Vagina (tissue), 2 donors: ENCODE data around the gene MARCHF5.

Experiments used
- POLR2AphosphoS5 ChIP-seq, 2 donors: sonication (generic); formaldehyde crosslinking; IDR thresholded peaks; one replicate each; pipeline ENCODE4 v1.9.0; 2017; ENCODE audit warnings: antibody characterized with exemption in 2 of 2, mild to moderate bottlenecking in 2 of 2, low read depth in 1 of 2; ENCODE audit not compliant: insufficient read depth in 1 of 2
- TF ChIP-seq, protein P1 (sequence below), 3 experiments: fragments of 450-650 bp in 2 of 3; fragments of 200-600 bp in 1 of 3; sonication (generic) in 1 of 3; IDR thresholded peaks; one replicate each; pipeline ENCODE4 v1.5.1; 2017 to 2019; ENCODE audit warnings: antibody characterized with exemption in 3 of 3, mild to moderate bottlenecking in 2 of 3, moderate library complexity in 2 of 3

DNA sequence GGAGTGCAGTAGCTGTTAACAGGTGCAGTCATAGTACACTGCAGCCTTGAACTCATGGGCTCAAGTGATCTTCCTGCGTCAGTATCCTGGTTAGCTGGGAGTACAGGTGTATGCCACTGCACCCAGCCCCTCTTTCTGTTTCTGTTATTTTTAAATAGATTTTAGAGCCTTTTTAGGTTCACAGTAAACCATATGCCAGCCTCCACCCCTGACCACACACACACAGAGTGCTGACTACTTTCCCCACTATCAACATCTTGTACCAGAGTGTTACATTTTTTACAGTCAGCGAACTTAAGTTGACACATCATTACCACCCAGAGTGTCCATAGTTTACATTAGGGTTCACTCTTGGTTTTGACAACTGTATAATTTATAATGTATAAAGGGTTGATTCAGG is 32.1 kb downstream of the MARCHF5 start:
- TF ChIP-seq, protein P1, sequence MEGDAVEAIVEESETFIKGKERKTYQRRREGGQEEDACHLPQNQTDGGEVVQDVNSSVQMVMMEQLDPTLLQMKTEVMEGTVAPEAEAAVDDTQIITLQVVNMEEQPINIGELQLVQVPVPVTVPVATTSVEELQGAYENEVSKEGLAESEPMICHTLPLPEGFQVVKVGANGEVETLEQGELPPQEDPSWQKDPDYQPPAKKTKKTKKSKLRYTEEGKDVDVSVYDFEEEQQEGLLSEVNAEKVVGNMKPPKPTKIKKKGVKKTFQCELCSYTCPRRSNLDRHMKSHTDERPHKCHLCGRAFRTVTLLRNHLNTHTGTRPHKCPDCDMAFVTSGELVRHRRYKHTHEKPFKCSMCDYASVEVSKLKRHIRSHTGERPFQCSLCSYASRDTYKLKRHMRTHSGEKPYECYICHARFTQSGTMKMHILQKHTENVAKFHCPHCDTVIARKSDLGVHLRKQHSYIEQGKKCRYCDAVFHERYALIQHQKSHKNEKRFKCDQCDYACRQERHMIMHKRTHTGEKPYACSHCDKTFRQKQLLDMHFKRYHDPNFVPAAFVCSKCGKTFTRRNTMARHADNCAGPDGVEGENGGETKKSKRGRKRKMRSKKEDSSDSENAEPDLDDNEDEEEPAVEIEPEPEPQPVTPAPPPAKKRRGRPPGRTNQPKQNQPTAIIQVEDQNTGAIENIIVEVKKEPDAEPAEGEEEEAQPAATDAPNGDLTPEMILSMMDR (IDR thresholded peaks at IDR 0.05), result no peak
- no peak for TF ChIP-seq POLR2AphosphoS5 (IDR thresholded peaks at IDR 0.05; ENCODE audit: insufficient read depth in 1 of 2, low read depth in 1 of 2)
